ENCODE data around the gene STPG2. TPM values are rescaled to one million over a fixed set of nuclear protein-coding genes. Genes with fewer than 3 reads are reported as not detected.

STPG2 gene
- total RNA-seq, 4 donors from 2014 or later: 0.24 to 0.56 (median 0.47) TPM; not detected in 1

DNA sequence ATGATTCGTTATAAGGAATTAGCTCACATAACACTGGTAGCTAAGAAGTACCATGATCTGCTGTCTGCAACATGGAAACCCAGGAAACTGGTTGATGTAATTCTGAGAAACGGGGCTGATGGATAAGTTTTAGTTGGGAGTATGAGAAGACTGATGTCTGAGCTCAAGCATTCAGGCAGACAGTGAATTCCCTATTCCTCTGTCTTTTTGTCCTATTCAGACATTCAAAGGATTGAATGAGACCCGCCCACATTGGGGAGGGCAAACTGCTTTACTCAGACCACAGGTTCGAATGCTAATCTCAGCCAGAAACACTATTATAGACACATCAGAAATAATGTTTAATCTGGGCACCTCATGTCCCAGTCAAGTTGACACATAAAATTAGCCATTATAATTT, 515.5 kb downstream of the STPG2 start:
- DNase-seq (ENCODE audit: low spot score) (no peak), ATAC-seq (ENCODE audit: low FRiP score) (no peak)
- no peak for TF ChIP-seq CTCF (IDR thresholded peaks at IDR 0.05)

DNA sequence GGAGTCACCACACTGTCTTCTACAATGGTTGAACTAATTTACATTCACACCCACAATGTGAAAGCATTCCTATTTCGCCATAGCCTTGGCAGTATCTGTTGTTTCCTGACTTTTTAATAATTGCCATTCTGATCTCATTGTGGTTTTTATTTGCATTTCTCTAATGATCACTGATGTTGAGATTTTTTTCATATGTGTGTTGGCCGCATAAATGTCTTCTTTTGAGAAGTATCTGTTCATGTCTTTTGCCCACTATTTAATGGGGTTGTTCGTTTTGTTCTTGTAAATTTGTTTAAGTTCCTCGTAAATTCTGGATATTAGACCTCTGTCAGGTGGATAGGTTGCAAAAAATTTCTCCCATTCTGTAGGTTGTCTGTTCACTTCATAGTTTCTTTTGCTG, 519.1 kb downstream of the STPG2 start:
- ATAC-seq (ENCODE audit: low FRiP score) (no peak), DNase-seq (ENCODE audit: low spot score) (no peak)
- no peak for TF ChIP-seq CTCF (IDR thresholded peaks at IDR 0.05)

DNA sequence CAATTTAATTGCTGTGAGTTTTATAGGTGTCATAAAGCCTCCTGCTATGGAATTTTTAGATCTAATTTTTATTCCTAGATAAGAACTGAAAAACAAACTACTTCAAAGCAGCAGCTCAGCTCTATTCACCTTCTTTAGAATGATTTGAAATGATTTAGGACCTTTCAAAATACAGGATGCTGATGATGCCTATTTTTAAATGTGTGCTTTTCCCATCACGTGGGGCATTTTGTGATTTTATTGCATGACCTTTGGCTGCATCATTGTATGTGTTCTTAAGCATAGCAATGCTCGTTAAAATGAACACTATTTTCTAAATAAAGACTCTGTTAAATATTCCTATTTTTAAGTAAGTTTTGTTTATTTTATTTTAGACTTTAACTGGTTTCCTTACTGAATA, 537.3 kb downstream of the STPG2 start:
- no peak for DNase-seq (ENCODE audit: low spot score)
- no peak for TF ChIP-seq CTCF (IDR thresholded peaks at IDR 0.05)
- ATAC-seq (ENCODE audit: low FRiP score): no peak

- no peak for DNase-seq (ENCODE audit: low spot score)
- ATAC-seq (ENCODE audit: low FRiP score): no peak
- TF ChIP-seq CTCF (IDR thresholded peaks at IDR 0.05): no peak
These were observed 550.0 kb downstream of the STPG2 start for GRCh38 chr4:97593248-97593647.

DNA sequence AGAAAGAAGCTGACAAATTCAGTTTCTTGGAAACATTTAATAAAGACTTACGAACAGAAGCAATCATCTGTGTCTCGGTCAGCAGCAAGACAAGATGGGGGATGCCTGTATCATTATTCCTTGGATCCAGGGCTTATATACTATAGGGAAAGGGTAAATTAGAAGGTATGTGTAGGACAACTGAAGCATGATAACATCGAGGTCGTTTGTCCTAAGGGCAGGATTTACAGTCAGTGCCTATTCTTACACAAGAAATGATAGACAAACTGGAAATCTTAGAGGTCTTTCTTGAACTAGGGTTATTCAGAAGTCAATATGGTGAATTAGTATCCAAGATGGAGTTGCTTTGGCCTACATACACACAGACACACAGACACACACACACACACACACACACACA, 553.0 kb downstream of the STPG2 start:
- no peak for ATAC-seq (ENCODE audit: low FRiP score)
- no peak for TF ChIP-seq CTCF (IDR thresholded peaks at IDR 0.05)
- DNase-seq (ENCODE audit: low spot score): no peak

GRCh38 chr4:97589481-97590196, 553.6 kb downstream of the STPG2 start:
- DNase-seq (ENCODE audit: low spot score): no peak
- no peak for ATAC-seq (ENCODE audit: low FRiP score)
- TF ChIP-seq CTCF (IDR thresholded peaks at IDR 0.05): no peak

GRCh38 chr4:97587912-97588311, 555.4 kb downstream of the STPG2 start:
- TF ChIP-seq CTCF (IDR thresholded peaks at IDR 0.05): no peak
- DNase-seq (ENCODE audit: low spot score): no peak
- no peak for ATAC-seq (ENCODE audit: low FRiP score)

Data from omental fat pad (tissue), 4 donors.